ENCODE data around the gene HOOK2.

HOOK2 gene

GRCh38 chr19:12757544-12758274 is 17.6 kb downstream of the HOOK2 start:
- no peak overlapping the region for H2AK5ac ChIP-seq (ENCODE audit: low read length)
- no peak overlapping the region for H2BK120ac ChIP-seq (ENCODE audit: insufficient read depth, low read length, poor library complexity)
- peak overlapping the region; percentile 21 for H3K27ac ChIP-seq (ENCODE audit: low read depth, low read length)
- no peaks in the 10 kb centered on the region for H3K79me2 ChIP-seq (ENCODE audit: control insufficient read depth, insufficient read depth, low read length, poor library complexity)
- H4K91ac ChIP-seq (ENCODE audit: low read depth, low read length) = no peak overlapping the region
- H3K9me3 ChIP-seq (ENCODE audit: insufficient read depth, low read depth, low read length) = peaks cover 2% of the 10 kb centered on the region
- peak overlapping the region; percentile 75 for H3K14ac ChIP-seq (ENCODE audit: low read length)
- peak overlapping the region; percentile 74 for H4K12ac ChIP-seq (ENCODE audit: low read depth, low read length)
- peaks cover 0 to 7% of the 10 kb centered on the region in 2 experiments for H3K4me1 ChIP-seq (ENCODE audit: control insufficient read depth in 1 of 2, insufficient read depth in 2 of 2, low read length in 2 of 2)
- H2BK5ac ChIP-seq (ENCODE audit: low read depth, low read length, poor library complexity) = no peak overlapping the region
- no peak overlapping the region for H3K4ac ChIP-seq (ENCODE audit: low read depth, low read length)
- WGBS (ENCODE audit: extremely low coverage, insufficient coverage, insufficient read length) = no CpG with 5 or more reads among the region's 60 CpGs
- no peak overlapping the region for H2BK12ac ChIP-seq (ENCODE audit: low read length)
- H3K18ac ChIP-seq (ENCODE audit: low read length) = peak overlapping the region; percentile 3
- no peak overlapping the region for H3K23ac ChIP-seq (ENCODE audit: low read length)
- H4K8ac ChIP-seq (ENCODE audit: low read depth, low read length) = peak overlapping the region; percentile 70
- peak overlapping the region; percentile 60 for H3K9ac ChIP-seq (ENCODE audit: low read length)
- peak overlapping the region; percentile 51 for H3K4me3 ChIP-seq (ENCODE audit: low read depth, low read length)
- peak; percentile 95 to 96 for DNase-seq
- peak overlapping the region; percentile 84 for H2AFZ ChIP-seq (ENCODE audit: insufficient read depth, low read length, poor library complexity)
- no peaks in the 10 kb centered on the region for H3K79me1 ChIP-seq (ENCODE audit: low read length)
- no peaks in the 10 kb centered on the region for H3K27me3 ChIP-seq (ENCODE audit: insufficient read depth, low read length)
- H3K4me2 ChIP-seq (ENCODE audit: low read length) = peak overlapping the region; percentile 66
- peaks cover 6 to 10% of the 10 kb centered on the region in 2 experiments for H3K36me3 ChIP-seq (ENCODE audit: control insufficient read depth in 1 of 2, insufficient read depth in 2 of 2, low read length in 2 of 2)

- no peak overlapping the region for H3K4me2 ChIP-seq (ENCODE audit: low read length)
- no peak overlapping the region for H3K4me3 ChIP-seq (ENCODE audit: low read depth, low read length)
- no peak overlapping the region for H2BK5ac ChIP-seq (ENCODE audit: low read depth, low read length, poor library complexity)
- H3K18ac ChIP-seq (ENCODE audit: low read length) = no peak overlapping the region
- no peaks in the 10 kb centered on the region for H3K27me3 ChIP-seq (ENCODE audit: insufficient read depth, low read length)
- H2BK120ac ChIP-seq (ENCODE audit: insufficient read depth, low read length, poor library complexity) = no peak overlapping the region
- H2AK5ac ChIP-seq (ENCODE audit: low read length) = no peak overlapping the region
- peaks cover 0 to 7% of the 10 kb centered on the region in 2 experiments for H3K4me1 ChIP-seq (ENCODE audit: control insufficient read depth in 1 of 2, insufficient read depth in 2 of 2, low read length in 2 of 2)
- H3K9me3 ChIP-seq (ENCODE audit: insufficient read depth, low read depth, low read length) = peaks cover 3% of the 10 kb centered on the region
- no peaks in the 10 kb centered on the region for H3K36me3 ChIP-seq (ENCODE audit: control insufficient read depth in 1 of 2, insufficient read depth in 2 of 2, low read length in 2 of 2)
- no peaks in the 10 kb centered on the region for H3K79me2 ChIP-seq (ENCODE audit: control insufficient read depth, insufficient read depth, low read length, poor library complexity)
- no peak overlapping the region for H3K4ac ChIP-seq (ENCODE audit: low read depth, low read length)
- no peak overlapping the region for H4K8ac ChIP-seq (ENCODE audit: low read depth, low read length)
- H2AFZ ChIP-seq (ENCODE audit: insufficient read depth, low read length, poor library complexity) = no peak overlapping the region
- no peak overlapping the region for H4K91ac ChIP-seq (ENCODE audit: low read depth, low read length)
- WGBS (ENCODE audit: extremely low coverage, insufficient coverage, insufficient read length) = no CpG with 5 or more reads among the region's 19 CpGs
- H3K9ac ChIP-seq (ENCODE audit: low read length) = no peak overlapping the region
- H2BK12ac ChIP-seq (ENCODE audit: low read length) = no peak overlapping the region
- H3K79me1 ChIP-seq (ENCODE audit: low read length) = no peaks in the 10 kb centered on the region
- H4K12ac ChIP-seq (ENCODE audit: low read depth, low read length) = no peak overlapping the region
- H3K14ac ChIP-seq (ENCODE audit: low read length) = no peak overlapping the region
- peak in 1 of 2 donors; percentile 53 for DNase-seq
- no peak overlapping the region for H3K27ac ChIP-seq (ENCODE audit: low read depth, low read length)
- no peak overlapping the region for H3K23ac ChIP-seq (ENCODE audit: low read length)
Measured at GRCh38 chr19:12756150-12756883, 19.0 kb downstream of the HOOK2 start.

- Histone ChIP-seq H3K23ac (ENCODE audit: low read length) (no peak overlapping the region), H3K4me3 (ENCODE audit: low read depth, low read length) (no peak overlapping the region), H3K4me2 (ENCODE audit: low read length) (no peak overlapping the region), H3K27ac (ENCODE audit: low read depth, low read length) (no peak overlapping the region), H2AFZ (ENCODE audit: insufficient read depth, low read length, poor library complexity) (no peak overlapping the region), H3K4ac (ENCODE audit: low read depth, low read length) (no peak overlapping the region), H4K12ac (ENCODE audit: low read depth, low read length) (no peak overlapping the region), H3K27me3 (ENCODE audit: insufficient read depth, low read length) (no peaks in the 10 kb centered on the region), H2BK120ac (ENCODE audit: insufficient read depth, low read length, poor library complexity) (no peak overlapping the region), H2BK5ac (ENCODE audit: low read depth, low read length, poor library complexity) (no peak overlapping the region), H3K9me3 (ENCODE audit: insufficient read depth, low read depth, low read length) (peaks cover 3% of the 10 kb centered on the region), H3K36me3 (ENCODE audit: control insufficient read depth in 1 of 2, insufficient read depth in 2 of 2, low read length in 2 of 2) (no peaks in the 10 kb centered on the region), H3K4me1 (ENCODE audit: control insufficient read depth in 1 of 2, insufficient read depth in 2 of 2, low read length in 2 of 2) (peaks cover 0 to 7% of the 10 kb centered on the region in 2 experiments), H4K8ac (ENCODE audit: low read depth, low read length) (no peak overlapping the region), H3K79me2 (ENCODE audit: control insufficient read depth, insufficient read depth, low read length, poor library complexity) (no peaks in the 10 kb centered on the region), H4K91ac (ENCODE audit: low read depth, low read length) (no peak overlapping the region), H3K9ac (ENCODE audit: low read length) (no peak overlapping the region), H3K18ac (ENCODE audit: low read length) (no peak overlapping the region), H2AK5ac (ENCODE audit: low read length) (no peak overlapping the region), H2BK12ac (ENCODE audit: low read length) (no peak overlapping the region), H3K79me1 (ENCODE audit: low read length) (no peaks in the 10 kb centered on the region), H3K14ac (ENCODE audit: low read length) (no peak overlapping the region)
- no CpG with 5 or more reads among the region's 50 CpGs for WGBS (ENCODE audit: extremely low coverage, insufficient coverage, insufficient read length)
- DNase-seq = no peak
Measured at GRCh38 chr19:12754465-12755196, 20.7 kb downstream of the HOOK2 start.

- no peak overlapping the region for H3K18ac ChIP-seq (ENCODE audit: low read length)
- DNase-seq = no peak
- H3K27me3 ChIP-seq (ENCODE audit: insufficient read depth, low read length) = no peaks in the 10 kb centered on the region
- H3K79me1 ChIP-seq (ENCODE audit: low read length) = no peaks in the 10 kb centered on the region
- H3K4ac ChIP-seq (ENCODE audit: low read depth, low read length) = no peak overlapping the region
- peaks cover 9 to 10% of the 10 kb centered on the region in 2 experiments for H3K36me3 ChIP-seq (ENCODE audit: control insufficient read depth in 1 of 2, insufficient read depth in 2 of 2, low read length in 2 of 2)
- H4K91ac ChIP-seq (ENCODE audit: low read depth, low read length) = no peak overlapping the region
- H3K4me2 ChIP-seq (ENCODE audit: low read length) = no peak overlapping the region
- no peak overlapping the region for H2AK5ac ChIP-seq (ENCODE audit: low read length)
- H3K4me1 ChIP-seq (ENCODE audit: control insufficient read depth in 1 of 2, insufficient read depth in 2 of 2, low read length in 2 of 2) = no peaks in the 10 kb centered on the region
- no peak overlapping the region for H2BK12ac ChIP-seq (ENCODE audit: low read length)
- H4K12ac ChIP-seq (ENCODE audit: low read depth, low read length) = no peak overlapping the region
- no peak overlapping the region for H2BK5ac ChIP-seq (ENCODE audit: low read depth, low read length, poor library complexity)
- H2BK120ac ChIP-seq (ENCODE audit: insufficient read depth, low read length, poor library complexity) = no peak overlapping the region
- H3K23ac ChIP-seq (ENCODE audit: low read length) = no peak overlapping the region
- H3K9me3 ChIP-seq (ENCODE audit: insufficient read depth, low read depth, low read length) = peaks cover 7% of the 10 kb centered on the region
- no peak overlapping the region for H3K4me3 ChIP-seq (ENCODE audit: low read depth, low read length)
- H3K79me2 ChIP-seq (ENCODE audit: control insufficient read depth, insufficient read depth, low read length, poor library complexity) = no peaks in the 10 kb centered on the region
- no peak overlapping the region for H3K9ac ChIP-seq (ENCODE audit: low read length)
- no peak overlapping the region for H4K8ac ChIP-seq (ENCODE audit: low read depth, low read length)
- H3K14ac ChIP-seq (ENCODE audit: low read length) = no peak overlapping the region
- no CpG with 5 or more reads among the region's 23 CpGs for WGBS (ENCODE audit: extremely low coverage, insufficient coverage, insufficient read length)
- no peak overlapping the region for H2AFZ ChIP-seq (ENCODE audit: insufficient read depth, low read length, poor library complexity)
- H3K27ac ChIP-seq (ENCODE audit: low read depth, low read length) = no peak overlapping the region
Measured at GRCh38 chr19:12752056-12752781, 23.1 kb downstream of the HOOK2 start.

All from trophoblast cell (in vitro differentiated cells and primary cell).